ENCODE results near the gene MLST8. TPM values are rescaled to one million over a fixed set of nuclear protein-coding genes. Genes with fewer than 3 reads are reported as not detected.

Gene MLST8
- total RNA-seq, 3 donors from 2014 or later = 25.5 to 30.9 (median 29.8) TPM

DNA sequence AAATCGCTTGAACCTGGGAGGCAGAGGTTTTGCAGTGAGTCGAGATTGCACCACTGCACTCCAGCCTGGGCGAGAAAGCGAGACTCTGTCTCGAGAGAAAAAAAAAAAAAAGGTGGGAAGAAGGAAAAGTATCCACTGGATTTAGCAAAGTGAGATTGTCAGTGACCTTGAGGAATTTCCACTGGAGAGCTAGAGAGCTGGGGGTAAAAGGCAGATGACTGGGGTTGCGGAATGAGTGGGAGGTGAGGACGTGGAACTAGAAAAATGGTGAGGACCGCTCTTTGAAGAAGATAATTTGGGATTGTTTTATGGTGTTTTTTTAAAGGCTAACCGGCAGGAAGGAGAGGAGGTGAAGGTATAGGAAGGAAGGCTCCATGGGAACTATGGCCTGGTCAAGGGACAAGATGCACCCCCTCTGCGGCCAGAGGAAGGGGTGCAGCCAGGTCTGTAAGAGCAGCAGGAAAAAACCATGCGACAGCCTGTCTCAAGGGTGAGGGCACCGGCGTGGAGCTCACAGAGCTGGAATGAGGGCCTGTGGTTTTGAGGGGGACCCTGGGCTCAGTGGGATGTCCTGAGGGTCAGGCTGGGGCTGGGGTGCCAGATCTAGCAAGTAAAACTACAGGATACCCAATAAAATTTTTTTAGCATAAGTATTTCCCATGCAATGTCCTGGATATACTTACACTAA is 694 bp upstream of the MLST8 start:
- intact Hi-C loops (cut with DNase I, micrococcal nuclease) = no loop called here
- no peak for DNase-seq
- TF ChIP-seq, protein P1, sequence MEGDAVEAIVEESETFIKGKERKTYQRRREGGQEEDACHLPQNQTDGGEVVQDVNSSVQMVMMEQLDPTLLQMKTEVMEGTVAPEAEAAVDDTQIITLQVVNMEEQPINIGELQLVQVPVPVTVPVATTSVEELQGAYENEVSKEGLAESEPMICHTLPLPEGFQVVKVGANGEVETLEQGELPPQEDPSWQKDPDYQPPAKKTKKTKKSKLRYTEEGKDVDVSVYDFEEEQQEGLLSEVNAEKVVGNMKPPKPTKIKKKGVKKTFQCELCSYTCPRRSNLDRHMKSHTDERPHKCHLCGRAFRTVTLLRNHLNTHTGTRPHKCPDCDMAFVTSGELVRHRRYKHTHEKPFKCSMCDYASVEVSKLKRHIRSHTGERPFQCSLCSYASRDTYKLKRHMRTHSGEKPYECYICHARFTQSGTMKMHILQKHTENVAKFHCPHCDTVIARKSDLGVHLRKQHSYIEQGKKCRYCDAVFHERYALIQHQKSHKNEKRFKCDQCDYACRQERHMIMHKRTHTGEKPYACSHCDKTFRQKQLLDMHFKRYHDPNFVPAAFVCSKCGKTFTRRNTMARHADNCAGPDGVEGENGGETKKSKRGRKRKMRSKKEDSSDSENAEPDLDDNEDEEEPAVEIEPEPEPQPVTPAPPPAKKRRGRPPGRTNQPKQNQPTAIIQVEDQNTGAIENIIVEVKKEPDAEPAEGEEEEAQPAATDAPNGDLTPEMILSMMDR (IDR thresholded peaks at IDR 0.05) = no peak
- no peaks in the 10 kb centered on the region for H3K9me3 ChIP-seq
- no peaks in the 10 kb centered on the region for H3K36me3 ChIP-seq (ENCODE audit: low read depth)
- H3K4me3 ChIP-seq = peak overlapping the region; percentile 65
- H3K4me1 ChIP-seq (ENCODE audit: low read depth) = peaks cover 13% of the 10 kb centered on the region
- no peak for ATAC-seq

DNA sequence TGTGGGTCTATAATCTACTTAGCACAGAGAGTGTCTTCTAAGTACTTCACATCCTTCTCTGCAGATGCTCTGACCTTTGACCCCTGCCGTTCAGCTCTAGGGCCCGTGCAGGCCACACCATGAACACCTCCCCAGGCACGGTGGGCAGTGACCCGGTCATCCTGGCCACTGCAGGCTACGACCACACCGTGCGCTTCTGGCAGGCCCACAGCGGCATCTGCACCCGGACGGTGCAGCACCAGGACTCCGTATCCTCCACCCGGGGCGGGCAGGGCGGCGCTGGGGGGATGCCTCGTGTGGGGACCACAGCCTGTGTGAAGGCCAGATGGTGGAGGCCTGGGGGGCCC is 686 bp downstream of the MLST8 start:
- DNase-seq = peak; percentile 59 to 77 (median 59)
- no peaks in the 10 kb centered on the region for H3K9me3 ChIP-seq
- H3K4me1 ChIP-seq (ENCODE audit: low read depth) = peaks cover 13% of the 10 kb centered on the region
- H3K4me3 ChIP-seq = peak overlapping the region; percentile 65
- TF ChIP-seq, protein P1 (IDR thresholded peaks at IDR 0.05) = no peak
- intact Hi-C loops (cut with DNase I, micrococcal nuclease) = no loop called here
- ATAC-seq = peak; percentile 24
- H3K36me3 ChIP-seq (ENCODE audit: low read depth) = no peaks in the 10 kb centered on the region

DNA sequence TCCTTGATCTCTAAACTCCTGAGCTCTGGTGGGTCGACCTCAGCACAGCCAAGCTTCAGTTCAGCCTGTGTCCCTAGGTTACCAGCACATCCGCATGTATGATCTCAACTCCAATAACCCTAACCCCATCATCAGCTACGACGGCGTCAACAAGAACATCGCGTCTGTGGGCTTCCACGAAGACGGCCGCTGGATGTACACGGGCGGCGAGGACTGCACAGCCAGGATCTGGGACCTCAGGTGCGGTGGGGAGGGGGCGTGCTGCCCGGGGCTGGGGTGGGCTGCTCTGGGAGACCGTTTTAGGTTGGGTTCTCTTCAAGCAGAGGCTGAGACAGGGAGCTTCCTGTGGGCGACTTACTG is 1.1 kb downstream of the MLST8 start:
- intact Hi-C loops (cut with DNase I, micrococcal nuclease) = no loop called here

DNA sequence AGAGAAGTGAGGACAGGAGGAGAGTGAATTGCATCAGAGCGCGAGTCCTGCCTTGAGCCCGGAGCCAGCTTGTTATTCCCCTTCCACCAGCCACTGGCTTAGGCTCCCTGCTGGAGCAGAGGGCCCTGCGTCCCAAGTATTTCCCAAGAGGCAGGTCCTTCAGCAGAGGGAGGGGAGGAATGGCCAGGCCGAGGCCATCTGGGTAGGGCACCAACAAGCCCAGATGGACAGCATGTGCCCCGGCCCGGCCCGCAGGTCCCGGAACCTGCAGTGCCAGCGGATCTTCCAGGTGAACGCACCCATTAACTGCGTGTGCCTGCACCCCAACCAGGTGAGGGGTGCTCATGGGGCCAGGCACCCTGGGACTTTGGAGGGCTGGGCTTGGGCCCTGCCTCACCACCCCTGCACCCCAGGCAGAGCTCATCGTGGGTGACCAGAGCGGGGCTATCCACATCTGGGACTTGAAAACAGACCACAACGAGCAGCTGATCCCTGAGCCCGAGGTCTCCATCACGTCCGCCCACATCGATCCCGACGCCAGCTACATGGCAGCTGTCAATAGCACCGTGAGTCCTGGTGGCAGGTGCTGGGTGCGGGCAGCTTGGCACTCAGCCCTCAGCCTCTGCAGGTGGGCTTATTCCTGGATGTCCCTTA is 1.7 kb downstream of the MLST8 start:
- H3K4me1 ChIP-seq (ENCODE audit: low read depth) = peaks cover 13% of the 10 kb centered on the region
- no peak for ATAC-seq
- H3K36me3 ChIP-seq (ENCODE audit: low read depth) = no peaks in the 10 kb centered on the region
- no peak for DNase-seq
- intact Hi-C loops (cut with DNase I, micrococcal nuclease) = no loop called here
- no peak overlapping the region for H3K4me3 ChIP-seq
- no peaks in the 10 kb centered on the region for H3K9me3 ChIP-seq
- TF ChIP-seq, protein P1 (IDR thresholded peaks at IDR 0.05) = no peak

More for the DNA sequence above, 1.1 kb downstream of the MLST8 start:
- H3K4me3 ChIP-seq = no peak overlapping the region
- DNase-seq (no peak), ATAC-seq (no peak)
- H3K36me3 ChIP-seq (ENCODE audit: low read depth) = no peaks in the 10 kb centered on the region
- H3K9me3 ChIP-seq = no peaks in the 10 kb centered on the region
- H3K4me1 ChIP-seq (ENCODE audit: low read depth) = peaks cover 13% of the 10 kb centered on the region
- TF ChIP-seq, protein P1 (IDR thresholded peaks at IDR 0.05) = no peak

DNA sequence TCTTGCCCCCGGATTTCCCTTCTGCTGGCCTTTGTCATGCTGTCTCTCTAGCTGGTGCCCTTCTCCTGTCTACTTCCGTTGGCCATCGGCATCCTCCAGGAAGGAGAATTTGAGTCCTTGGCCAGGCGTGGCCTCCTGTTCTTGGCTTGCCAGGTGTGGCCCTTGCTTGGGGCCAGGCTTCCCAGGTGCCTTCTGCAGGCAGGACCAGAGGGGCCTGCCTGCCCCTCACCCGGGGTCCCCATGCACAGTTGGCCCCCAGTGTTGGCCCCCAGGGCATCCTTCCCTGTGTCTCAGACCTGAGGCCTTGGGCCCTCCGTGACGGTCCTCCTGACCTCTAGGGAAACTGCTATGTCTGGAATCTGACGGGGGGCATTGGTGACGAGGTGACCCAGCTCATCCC is 2.6 kb downstream of the MLST8 start:
- TF ChIP-seq, protein P1 (IDR thresholded peaks at IDR 0.05) = no peak
- ATAC-seq (no peak), DNase-seq (no peak)
- H3K9me3 ChIP-seq = no peaks in the 10 kb centered on the region
- intact Hi-C loops (cut with DNase I, micrococcal nuclease) = no loop called here
- no peaks in the 10 kb centered on the region for H3K36me3 ChIP-seq (ENCODE audit: low read depth)
- H3K4me3 ChIP-seq = no peak overlapping the region
- H3K4me1 ChIP-seq (ENCODE audit: low read depth) = peaks cover 21% of the 10 kb centered on the region

All from mucosa of descending colon (tissue), 3 donors.